Right atrium auricular region (tissue), 2 donors: Measurements from ENCODE around the gene ZHX3. TPM values are rescaled to one million over a fixed set of nuclear protein-coding genes. Genes with fewer than 3 reads are reported as not detected.
"Not testable (repeated sequence)": the region's sequence is repeated elsewhere in the genome, so short reads cannot be mapped to it uniquely, and the experiment has no call there.

ENCODE experiments used
- DNase-seq: peaks from one replicate; pipeline ENCODE4 v3.0.0-alpha.2; 2019; ENCODE audit warnings: low spot score
- H3K27ac ChIP-seq, 2 donors: fragments of 200-600 bp; sonication (generic); 1 replicate in 1 of 2; 2 replicates in 1 of 2; pipeline ENCODE4 v1.5.1; 2016 to 2019
- H3K27me3 ChIP-seq, 2 donors: fragments of 200-600 bp; sonication (generic); one replicate each; pipeline versions ENCODE4 v1.5.1 to v1.6.0; 2017 to 2019
- H3K36me3 ChIP-seq: fragments of 200-600 bp; sonication (generic); one replicate; pipeline ENCODE4 v1.5.1; 2016
- H3K4me1 ChIP-seq, 2 donors: fragments of 200-600 bp; sonication (generic); one replicate each; pipeline versions ENCODE4 v1.5.1 to v1.6.0; 2017 to 2019
- H3K4me3 ChIP-seq, 2 donors: fragments of 200-600 bp; sonication (generic); 1 replicate in 1 of 2; 2 replicates in 1 of 2; pipeline ENCODE4 v1.5.1; 2017 to 2019; ENCODE audit warnings: mild to moderate bottlenecking in 1 of 2, moderate library complexity in 1 of 2
- H3K9me3 ChIP-seq, 2 donors: fragments of 200-600 bp; sonication (generic); one replicate each; pipeline ENCODE4 v1.5.1; 2019
- total RNA-seq, 2 donors: library from RNA; depleted of rRNA; stranded (reverse); fragments of >200 nt; gene quantifications; one replicate each; pipeline ENCODE4 v1.1.0, GENCODE V29; 2016
- TF ChIP-seq, protein P1 (sequence below), 2 donors: fragments of 200-600 bp; sonication (generic); IDR thresholded peaks; one replicate each; pipeline ENCODE4 v1.5.1; 2019; ENCODE audit warnings: antibody characterized with exemption in 2 of 2

The ZHX3 gene
- total RNA-seq, 2 donors from 2014 or later, result 23.8 to 25.7 TPM

DNA sequence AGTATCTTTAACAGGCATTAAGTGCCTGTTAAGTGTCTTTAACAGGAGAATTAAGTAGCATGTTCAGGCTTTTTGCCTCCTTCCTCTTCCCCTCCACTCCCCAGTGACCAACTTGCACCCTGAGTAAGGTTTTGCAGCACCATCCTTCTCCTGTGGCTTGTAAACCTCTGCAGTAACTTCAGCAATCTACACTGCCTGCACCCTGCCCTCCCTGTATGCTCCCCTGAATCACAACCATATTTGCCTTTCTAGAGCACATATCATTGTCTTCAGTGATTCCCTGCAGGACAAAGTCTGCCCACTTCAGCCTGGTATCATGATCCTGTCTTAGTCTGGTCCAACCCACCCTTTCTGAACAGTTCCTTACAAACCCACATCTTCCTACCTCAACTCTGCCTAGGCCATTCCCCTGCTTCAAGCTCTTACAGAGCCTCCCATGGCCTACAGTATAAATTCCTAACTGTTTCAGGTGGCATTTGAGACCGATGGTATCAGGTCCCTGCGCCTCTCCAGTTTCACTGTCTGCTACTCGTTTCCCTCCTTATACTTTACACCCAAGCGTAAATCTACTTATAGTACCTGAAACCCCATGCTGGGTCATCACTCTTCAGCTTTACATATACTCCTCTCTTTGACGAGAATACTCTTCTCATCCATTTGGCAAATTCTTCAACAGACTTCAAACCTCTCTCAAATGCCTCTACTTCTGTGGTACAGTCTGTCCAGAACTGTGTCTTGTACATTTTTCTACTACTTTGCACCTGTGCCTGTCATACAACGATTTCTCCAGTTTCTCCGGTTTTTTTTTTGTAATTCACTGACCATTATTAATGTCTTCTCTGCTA is 69.8 kb downstream of the ZHX3 start:
- no peaks in the 10 kb centered on the region for H3K27me3 ChIP-seq
- DNase-seq, result no peak
- TF ChIP-seq, protein P1, sequence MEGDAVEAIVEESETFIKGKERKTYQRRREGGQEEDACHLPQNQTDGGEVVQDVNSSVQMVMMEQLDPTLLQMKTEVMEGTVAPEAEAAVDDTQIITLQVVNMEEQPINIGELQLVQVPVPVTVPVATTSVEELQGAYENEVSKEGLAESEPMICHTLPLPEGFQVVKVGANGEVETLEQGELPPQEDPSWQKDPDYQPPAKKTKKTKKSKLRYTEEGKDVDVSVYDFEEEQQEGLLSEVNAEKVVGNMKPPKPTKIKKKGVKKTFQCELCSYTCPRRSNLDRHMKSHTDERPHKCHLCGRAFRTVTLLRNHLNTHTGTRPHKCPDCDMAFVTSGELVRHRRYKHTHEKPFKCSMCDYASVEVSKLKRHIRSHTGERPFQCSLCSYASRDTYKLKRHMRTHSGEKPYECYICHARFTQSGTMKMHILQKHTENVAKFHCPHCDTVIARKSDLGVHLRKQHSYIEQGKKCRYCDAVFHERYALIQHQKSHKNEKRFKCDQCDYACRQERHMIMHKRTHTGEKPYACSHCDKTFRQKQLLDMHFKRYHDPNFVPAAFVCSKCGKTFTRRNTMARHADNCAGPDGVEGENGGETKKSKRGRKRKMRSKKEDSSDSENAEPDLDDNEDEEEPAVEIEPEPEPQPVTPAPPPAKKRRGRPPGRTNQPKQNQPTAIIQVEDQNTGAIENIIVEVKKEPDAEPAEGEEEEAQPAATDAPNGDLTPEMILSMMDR (IDR thresholded peaks at IDR 0.05), result no peak
- H3K4me3 ChIP-seq, result no peak overlapping the region
- no peaks in the 10 kb centered on the region for H3K9me3 ChIP-seq
- H3K4me1 ChIP-seq, result peaks cover 0 to 65% of the 10 kb centered on the region in 2 donors
- H3K27ac ChIP-seq, result peak overlapping the region; percentile 81 to 90
- H3K36me3 ChIP-seq, result no peaks in the 10 kb centered on the region

DNA sequence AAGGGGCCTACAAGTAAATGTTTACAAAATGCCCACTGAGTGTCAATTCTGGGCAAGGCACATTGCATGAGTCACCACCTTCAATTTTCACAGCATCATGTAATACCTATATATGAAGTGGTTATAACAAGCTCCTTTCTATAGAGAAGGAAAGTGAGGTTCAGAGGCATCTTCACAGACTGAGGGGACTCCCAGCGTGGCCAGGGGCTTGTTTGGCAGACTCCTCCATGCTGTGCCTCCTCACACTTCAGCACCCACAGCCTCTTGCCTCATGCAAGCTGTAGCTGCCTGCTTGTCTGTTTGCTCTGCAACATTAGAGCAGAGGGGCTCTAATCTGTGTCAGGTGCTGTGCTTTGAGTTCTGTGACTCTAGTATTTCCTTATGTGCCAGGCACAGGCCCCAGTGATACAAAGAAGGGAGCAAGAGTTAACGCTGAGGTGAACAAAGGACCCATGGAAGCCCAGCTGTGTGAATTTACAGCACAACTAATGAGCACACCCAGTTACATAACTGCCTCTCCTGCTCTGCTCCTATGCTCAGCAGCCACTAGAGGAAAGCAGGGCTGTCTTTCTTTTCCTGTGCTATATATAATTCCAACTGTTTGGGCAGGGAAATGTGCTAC is 72.3 kb downstream of the ZHX3 start:
- Histone ChIP-seq H3K27me3 (no peaks in the 10 kb centered on the region), H3K36me3 (no peaks in the 10 kb centered on the region), H3K4me1 (peaks cover 0 to 63% of the 10 kb centered on the region in 2 donors), H3K27ac (peak overlapping the region; percentile 81 to 90), H3K9me3 (no peaks in the 10 kb centered on the region), H3K4me3 (no peak overlapping the region)
- TF ChIP-seq, protein P1 (IDR thresholded peaks at IDR 0.05), result peak in 1 of 2 donors; percentile 29
- DNase-seq, result no peak

DNA sequence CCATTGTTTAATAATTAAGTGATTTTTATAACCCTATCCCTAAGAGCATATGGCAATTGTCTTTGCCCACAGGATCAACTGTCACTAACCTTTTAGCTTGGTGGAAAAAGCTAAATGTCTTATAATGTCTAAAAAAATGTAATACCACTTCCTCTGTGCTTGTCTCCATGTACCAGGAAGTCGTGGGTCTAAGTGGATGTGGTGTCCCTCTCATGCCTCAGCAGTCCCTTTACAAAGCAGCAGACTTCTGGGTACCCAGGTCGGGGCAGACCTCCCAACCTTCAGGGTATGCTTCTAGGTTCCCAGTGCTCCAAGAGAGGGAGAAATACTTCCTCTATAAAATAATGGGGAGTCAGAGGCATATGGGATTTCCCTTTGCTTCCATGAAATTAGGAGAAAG is 74.7 kb downstream of the ZHX3 start:
- H3K4me3 ChIP-seq, result no peak overlapping the region
- DNase-seq, result no peak
- H3K27ac ChIP-seq, result no peak overlapping the region
- H3K4me1 ChIP-seq, result peaks cover 0 to 46% of the 10 kb centered on the region in 2 donors
- TF ChIP-seq, protein P1 (IDR thresholded peaks at IDR 0.05), result no peak
- no peaks in the 10 kb centered on the region for H3K27me3 ChIP-seq
- no peaks in the 10 kb centered on the region for H3K9me3 ChIP-seq
- H3K36me3 ChIP-seq, result no peaks in the 10 kb centered on the region

DNA sequence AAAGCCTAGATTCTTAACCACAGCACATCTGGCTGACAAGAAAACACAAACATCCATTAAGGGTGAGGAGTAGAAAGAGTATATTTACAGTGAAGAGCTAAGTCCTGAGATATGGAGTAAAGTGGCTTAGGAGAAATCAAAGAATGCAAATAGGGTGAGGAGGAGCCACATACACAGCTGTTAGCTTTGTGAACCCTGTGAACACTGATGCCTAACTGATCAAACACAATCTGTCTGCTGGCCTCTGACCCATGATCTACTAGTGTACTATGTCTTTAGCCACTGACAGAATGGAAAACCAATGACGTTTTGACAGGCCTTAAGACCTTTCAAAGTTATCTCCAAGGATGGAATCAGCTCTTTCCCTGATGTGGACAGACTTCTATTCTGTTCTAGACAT is 75.2 kb downstream of the ZHX3 start:
- Histone ChIP-seq H3K4me1 (peaks cover 0 to 41% of the 10 kb centered on the region in 2 donors), H3K27me3 (no peaks in the 10 kb centered on the region), H3K9me3 (no peaks in the 10 kb centered on the region), H3K27ac (no peak overlapping the region), H3K36me3 (no peaks in the 10 kb centered on the region), H3K4me3 (no peak overlapping the region)
- TF ChIP-seq, protein P1 (IDR thresholded peaks at IDR 0.05), result no peak
- DNase-seq, result no peak

DNA sequence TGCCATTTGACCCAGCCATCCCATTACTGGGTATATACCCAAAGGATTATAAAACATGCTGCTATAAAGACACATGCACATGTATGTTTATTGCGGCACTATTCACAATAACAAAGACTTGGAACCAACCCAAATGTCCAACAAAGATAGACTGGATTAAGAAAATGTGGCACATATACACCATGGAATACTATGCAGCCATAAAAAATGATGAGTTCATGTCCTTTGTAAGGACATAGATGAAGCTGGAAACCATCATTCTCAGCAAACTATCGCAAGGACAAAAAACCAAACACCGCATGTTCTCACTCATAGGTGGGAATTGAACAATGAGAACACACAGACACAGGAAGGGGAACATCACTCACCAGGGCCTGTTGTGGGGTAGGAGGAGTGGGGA is 80.3 kb downstream of the ZHX3 start:
- not testable (repeated sequence) for H3K4me3 ChIP-seq, H3K36me3 ChIP-seq, DNase-seq, H3K27ac ChIP-seq, H3K27me3 ChIP-seq, H3K9me3 ChIP-seq
- peaks cover 0 to 34% of the 10 kb centered on the region in 2 donors for H3K4me1 ChIP-seq

DNA sequence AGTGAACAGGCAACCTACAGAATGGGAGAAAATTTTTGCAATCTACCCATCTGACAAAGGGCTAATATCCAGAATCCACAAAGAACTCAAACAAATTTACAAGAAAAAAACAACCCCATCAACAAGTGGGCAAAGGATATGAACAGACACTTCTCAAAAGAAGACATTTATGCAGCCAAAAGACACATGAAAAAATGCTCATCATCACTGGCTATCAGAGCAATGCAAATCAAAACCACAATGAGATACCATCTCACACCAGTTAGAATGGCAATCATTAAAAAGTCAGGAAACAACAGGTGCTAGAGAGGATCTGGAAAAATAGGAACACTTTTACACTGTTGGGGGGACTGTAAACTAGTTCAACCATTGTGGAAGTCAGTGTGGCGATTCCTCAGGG is 80.7 kb downstream of the ZHX3 start:
- DNase-seq, H3K4me3 ChIP-seq, H3K27ac ChIP-seq, H3K27me3 ChIP-seq, H3K36me3 ChIP-seq, H3K9me3 ChIP-seq: not testable (repeated sequence)
- H3K4me1 ChIP-seq, result peaks cover 0 to 38% of the 10 kb centered on the region in 2 donors
